CMK (cell line): ENCODE measurements around the gene HOXA5.

Experiments used
- DNase-seq: peaks from one replicate; pipeline ENCODE4 v3.0.0-alpha.2; 2010; ENCODE audit warnings: low read depth

HOXA5 gene

DNA sequence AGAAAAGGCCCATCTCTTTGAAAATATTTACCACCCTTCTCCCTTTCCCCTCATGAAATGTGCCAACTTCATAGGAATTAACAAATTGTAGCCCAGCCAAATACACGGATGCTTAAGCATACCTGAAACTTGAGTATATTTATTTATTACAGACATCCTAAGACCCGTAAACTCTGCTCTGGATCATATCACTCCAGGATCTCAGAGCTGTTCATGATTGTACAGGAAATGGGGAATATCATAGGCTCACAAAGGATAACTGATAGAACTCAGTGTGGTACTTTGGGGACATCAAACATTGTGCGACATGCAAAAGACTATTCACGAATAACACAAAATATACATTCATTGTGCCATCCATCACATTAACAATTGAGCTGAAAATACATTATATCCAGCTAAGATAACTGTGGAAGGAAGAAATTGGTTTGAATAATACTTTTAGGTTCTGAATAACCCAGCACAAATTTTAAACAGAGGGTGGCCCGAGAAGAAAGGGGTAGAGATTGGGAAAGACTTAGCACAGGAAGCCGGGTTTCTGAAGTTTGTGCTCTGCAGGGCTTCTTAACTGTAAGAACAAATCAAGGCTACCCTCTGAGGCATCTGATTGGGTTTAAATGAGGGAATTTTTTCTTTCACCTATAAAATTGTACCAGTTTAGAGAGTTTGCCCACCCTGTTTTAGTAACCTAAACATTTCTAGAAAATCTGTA, 50.1 kb downstream of the HOXA5 start:
- DNase-seq, result no peak

GRCh38 chr7:27092819-27093110, 50.7 kb downstream of the HOXA5 start:
- no peak for DNase-seq

DNA sequence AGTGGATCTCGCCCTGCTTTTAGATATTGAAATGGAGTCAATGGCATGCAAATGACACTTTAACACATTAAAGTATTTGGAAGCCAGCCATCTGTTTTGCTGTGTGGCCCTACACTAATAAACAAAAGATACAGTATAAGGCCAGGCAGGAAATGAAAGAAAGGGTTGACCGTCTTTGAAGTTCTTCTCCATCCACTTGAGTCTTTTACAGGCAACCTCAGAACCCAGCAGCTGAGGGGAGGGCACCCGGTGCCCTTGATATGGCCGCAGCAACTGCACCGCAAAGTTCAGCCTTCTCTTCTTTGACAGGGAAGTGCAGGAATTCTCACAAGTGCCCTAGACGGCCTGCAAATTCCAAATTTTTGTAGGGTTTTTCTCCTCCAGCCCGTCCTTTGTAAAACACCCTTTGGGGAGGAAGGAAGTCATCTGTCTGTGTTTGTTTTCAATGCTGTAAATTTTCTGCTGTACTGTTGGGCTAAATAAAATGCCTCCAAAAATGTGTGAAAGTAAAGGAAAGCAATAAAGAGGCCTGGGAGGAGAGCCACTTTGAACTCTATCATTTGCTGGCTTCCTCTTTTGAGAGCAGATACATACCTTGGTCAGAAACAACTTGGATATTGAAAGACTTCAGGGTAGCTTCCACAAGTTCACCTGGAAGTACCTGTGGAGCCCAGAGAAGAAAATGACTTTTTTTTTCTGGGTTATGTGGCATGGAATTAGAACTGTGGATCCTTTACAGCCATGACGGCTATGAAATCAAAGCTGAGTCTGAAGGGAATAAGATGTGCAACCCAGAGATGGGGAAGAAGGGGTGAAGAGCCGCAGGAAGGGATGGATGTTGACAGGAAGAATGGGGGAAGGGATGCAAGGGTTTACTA, 51.3 kb downstream of the HOXA5 start:
- no peak for DNase-seq

GRCh38 chr7:27091105-27091504, 52.4 kb downstream of the HOXA5 start:
- no peak for DNase-seq
